Esophagus mucosa (tissue), 1 donor: ENCODE data around the gene PFDN2. TPM values are rescaled to one million over a fixed set of nuclear protein-coding genes. Genes with fewer than 3 reads are reported as not detected.
A peak's percentile ranks its signal among the peaks of the same experiment; 100 is the strongest.

Experiments
- ATAC-seq: fragments of 200-7000 bp; cut with Tn5 transposase; one replicate; pipeline ENCODE4 v1.9.1; 2020
- total RNA-seq: library from RNA; stranded (reverse); gene quantifications from one replicate; pipeline ENCODE4 v1.2.4, GENCODE V29; 2023
- donor health status: DM: yes; HTN: yes; CAD: no.

PFDN2 gene
- total RNA-seq, 1 donor from 2014 or later = 46.2 TPM

GRCh38 chr1:161099090-161099802, 18.6 kb downstream of the PFDN2 start:
- no peak for ATAC-seq

- peak; percentile 72 for ATAC-seq
Measured at GRCh38 chr1:161098210-161099068, 19.4 kb downstream of the PFDN2 start, which contains the start of gene KLHDC9. KLHDC9 (plus strand) TSS chr1:161098361; CDS start chr1:161098536, 175 bp downstream.

- peak; percentile 65 for ATAC-seq
Measured at GRCh38 chr1:161096530-161096929, 21.3 kb downstream of the PFDN2 start.

GRCh38 chr1:161096015-161096414, 21.8 kb downstream of the PFDN2 start:
- ATAC-seq = no peak

- ATAC-seq = no peak
Measured at GRCh38 chr1:161095230-161095629, 22.6 kb downstream of the PFDN2 start.

- no peak for ATAC-seq
Measured at GRCh38 chr1:161094481-161094880, 23.4 kb downstream of the PFDN2 start.

- ATAC-seq = peak; percentile 67
Measured at GRCh38 chr1:161092621-161093028, 25.2 kb downstream of the PFDN2 start.

- ATAC-seq = peak; percentile 1
Measured at GRCh38 chr1:161091796-161092507, 25.9 kb downstream of the PFDN2 start.

GRCh38 chr1:161091093-161091492, 26.7 kb downstream of the PFDN2 start:
- ATAC-seq = no peak

- no peak for ATAC-seq
Measured at GRCh38 chr1:161090617-161091016, 27.2 kb downstream of the PFDN2 start.

- no peak for ATAC-seq
Measured at GRCh38 chr1:161089938-161090337, 27.9 kb downstream of the PFDN2 start.

GRCh38 chr1:161089251-161089924, 28.4 kb downstream of the PFDN2 start, which contains the start of gene NECTIN4:
NECTIN4 (minus strand) TSS chr1:161089558; CDS start chr1:161089296, 262 bp downstream.
- peak; percentile 78 for ATAC-seq

- peak; percentile 60 for ATAC-seq
Measured at GRCh38 chr1:161088587-161089110, 29.2 kb downstream of the PFDN2 start.

GRCh38 chr1:161086457-161086856, 31.4 kb downstream of the PFDN2 start:
- peak; percentile 34 for ATAC-seq

- ATAC-seq = no peak
Measured at GRCh38 chr1:161085165-161085564, 32.7 kb downstream of the PFDN2 start.

- ATAC-seq = no peak
Measured at GRCh38 chr1:161084597-161084988, 33.2 kb downstream of the PFDN2 start.

GRCh38 chr1:161083748-161084596, 33.9 kb downstream of the PFDN2 start:
- ATAC-seq = no peak

- peak; percentile 81 for ATAC-seq
Measured at GRCh38 chr1:161082996-161083747, 34.7 kb downstream of the PFDN2 start.

- peak; percentile 56 for ATAC-seq
Measured at GRCh38 chr1:161082483-161082882, 35.4 kb downstream of the PFDN2 start.

GRCh38 chr1:161081519-161081918, 36.3 kb downstream of the PFDN2 start:
- no peak for ATAC-seq
